Peyer's patch (tissue), 4 donors: ENCODE measurements around the gene OR6J1.
"Not testable (repeated sequence)": the region's sequence is repeated elsewhere in the genome, so short reads cannot be mapped to it uniquely, and the experiment has no call there.

ENCODE experiments used
- CTCF ChIP-seq, 6 experiments: fragments of 450-650 bp in 4 of 6; fragments of 200-600 bp in 2 of 6; sonication (generic) in 1 of 6; IDR thresholded peaks; one replicate each; pipeline ENCODE4 v1.5.1; 2017 to 2019; ENCODE audit warnings: antibody characterized with exemption in 6 of 6, mild to moderate bottlenecking in 3 of 6, moderate library complexity in 1 of 6
- POLR2A ChIP-seq, 2 donors: fragments of 450-650 bp; IDR thresholded peaks; one replicate each; pipeline ENCODE4 v1.5.1; 2017; ENCODE audit warnings: antibody characterized with exemption in 2 of 2, mild to moderate bottlenecking in 2 of 2, moderate library complexity in 2 of 2

DNA sequence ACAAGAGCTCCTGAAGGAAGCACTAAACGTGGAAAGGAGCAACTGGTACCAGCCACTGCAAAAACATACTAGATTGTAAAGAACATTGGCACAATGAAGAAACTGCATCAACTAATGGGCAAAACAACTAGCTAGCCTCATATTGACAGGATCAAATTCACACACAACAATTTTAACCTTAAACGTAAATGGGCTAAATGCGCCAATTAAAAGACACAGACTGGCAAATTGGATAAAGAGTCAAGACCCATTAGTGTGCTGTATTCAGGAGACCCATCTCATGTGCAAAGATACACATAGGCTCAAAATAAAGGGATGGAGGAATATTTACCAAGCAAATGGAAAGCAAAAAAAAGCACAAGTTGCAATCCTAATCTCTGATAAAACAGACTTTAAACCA is 43.8 kb upstream of the OR6J1 start:
- TF ChIP-seq CTCF, POLR2A (IDR thresholded peaks at IDR 0.05): not testable (repeated sequence)
